Ishikawa (cell line): Measurements from ENCODE around the gene LRP5.

Experiments
- CEBPB ChIP-seq: IDR thresholded peaks from 2 replicates; pipeline ENCODE4 v1.6.1; 2012
- CREB1 ChIP-seq: IDR thresholded peaks from 2 replicates; pipeline ENCODE4 v1.6.1; 2012; ENCODE audit warnings: low read depth
- EGR1 ChIP-seq: IDR thresholded peaks from 2 replicates; pipeline ENCODE4 v1.6.1; 2012
- EP300 ChIP-seq: IDR thresholded peaks from 2 replicates; pipeline ENCODE4 v1.6.1; 2012; ENCODE audit warnings: borderline replicate concordance
- FOXM1 ChIP-seq: IDR thresholded peaks from 2 replicates; pipeline ENCODE4 v1.6.1; 2012; ENCODE audit warnings: low read depth, borderline replicate concordance
- MAX ChIP-seq: IDR thresholded peaks from 2 replicates; pipeline ENCODE4 v1.6.1; 2012
- NFIC ChIP-seq: IDR thresholded peaks from 2 replicates; pipeline ENCODE4 v1.6.1; 2012
- RAD21 ChIP-seq: IDR thresholded peaks from 2 replicates; pipeline ENCODE4 v1.6.1; 2012; ENCODE audit warnings: low read depth
- REST ChIP-seq: IDR thresholded peaks from 2 replicates; pipeline ENCODE4 v1.6.1; 2012; ENCODE audit warnings: low read depth, mild to moderate bottlenecking
- TAF1 ChIP-seq: IDR thresholded peaks from 2 replicates; pipeline ENCODE4 v1.6.1; 2012; ENCODE audit warnings: low read depth, mild to moderate bottlenecking
- TCF12 ChIP-seq: IDR thresholded peaks from 2 replicates; pipeline ENCODE4 v1.6.1; 2012; ENCODE audit warnings: low read depth
- TEAD4 ChIP-seq: IDR thresholded peaks from 2 replicates; pipeline ENCODE4 v1.6.1; 2012
- USF1 ChIP-seq: IDR thresholded peaks from 2 replicates; pipeline ENCODE4 v1.6.1; 2012
- YY1 ChIP-seq: IDR thresholded peaks from 2 replicates; pipeline ENCODE4 v1.6.1; 2012; ENCODE audit warnings: low read depth
- ZBTB7A ChIP-seq: IDR thresholded peaks from 2 replicates; pipeline ENCODE4 v1.6.1; 2012; ENCODE audit warnings: low read depth

Gene LRP5

GRCh38 chr11:68302670-68303069 lies 9.7 kb upstream of the LRP5 start:
- TF ChIP-seq REST, result no peak
- no peak for TF ChIP-seq TCF12
- TF ChIP-seq NFIC, result no peak
- TF ChIP-seq YY1, result no peak
- no peak for TF ChIP-seq USF1
- no peak for TF ChIP-seq MAX
- TF ChIP-seq RAD21, result no peak
- no peak for TF ChIP-seq EGR1
- TF ChIP-seq CEBPB, result no peak
- TF ChIP-seq ZBTB7A, result no peak
- TF ChIP-seq CREB1, result no peak
- no peak for TF ChIP-seq TAF1
- TF ChIP-seq TEAD4, result no peak
- no peak for TF ChIP-seq FOXM1
- TF ChIP-seq EP300, result no peak

- TF ChIP-seq TAF1 (no peak), REST (no peak), YY1 (no peak), TEAD4 (no peak)
These were observed 9.3 kb upstream of the LRP5 start for GRCh38 chr11:68303083-68303482.

- TF ChIP-seq EGR1 (no peak), NFIC (no peak), USF1 (no peak), FOXM1 (no peak), CEBPB (no peak), YY1 (no peak), TAF1 (no peak), ZBTB7A (no peak), MAX (no peak), CREB1 (no peak), TEAD4 (no peak), EP300 (no peak)
These were observed 8.2 kb upstream of the LRP5 start for GRCh38 chr11:68303982-68304780.

GRCh38 chr11:68306636-68307035 lies 5.8 kb upstream of the LRP5 start:
- TF ChIP-seq ZBTB7A (no peak), TCF12 (no peak), FOXM1 (no peak), CREB1 (no peak), TAF1 (no peak), EP300 (no peak), TEAD4 (no peak), REST (no peak)

- TF ChIP-seq NFIC (no peak), YY1 (no peak), RAD21 (no peak), USF1 (no peak), ZBTB7A (no peak), CREB1 (no peak), FOXM1 (no peak), TAF1 (no peak), REST (no peak), MAX (no peak)
These were observed 4.3 kb upstream of the LRP5 start for GRCh38 chr11:68308068-68308467.
